Measurements from ENCODE around the gene FADS6.

FADS6 gene

GRCh38 chr17:74850914-74851313, 42.5 kb downstream of the FADS6 start:
- Histone ChIP-seq H3K36me3 (no peaks in the 10 kb centered on the region), H4K20me1 (peaks cover 0 to 59% (median 0%) of the 10 kb centered on the region in 11 experiments; a peak in 7 of 22 replicates), H3K9me3 (replicated peaks in 1 of 11) (no peaks in the 10 kb centered on the region), H3K4me2 (no peak overlapping the region), H3K27me3 (peaks cover 40 to 55% (median 47%) of the 10 kb centered on the region in 11 experiments), H3K4me3 (no peak overlapping the region), H3K4me1 (peaks cover 0 to 8% (median 0%) of the 10 kb centered on the region in 10 experiments; a peak in 3 of 20 replicates), H3K9ac (no peak overlapping the region), H3K27ac (no peak overlapping the region)
- TF ChIP-seq Cebpa-rat (IDR thresholded peaks at IDR 0.05): no peak

GRCh38 chr17:74850310-74850709, 43.1 kb downstream of the FADS6 start:
- H3K9me3 ChIP-seq (replicated peaks in 1 of 11): no peaks in the 10 kb centered on the region
- H3K9ac ChIP-seq: no peak overlapping the region
- TF ChIP-seq Cebpa-rat (IDR thresholded peaks at IDR 0.05): no peak
- peaks cover 40 to 50% (median 45%) of the 10 kb centered on the region in 11 experiments for H3K27me3 ChIP-seq
- no peak overlapping the region for H3K4me3 ChIP-seq
- no peaks in the 10 kb centered on the region for H3K36me3 ChIP-seq
- no peak overlapping the region for H3K27ac ChIP-seq
- H4K20me1 ChIP-seq: peaks cover 0 to 56% (median 0%) of the 10 kb centered on the region in 11 experiments; a peak in 7 of 22 replicates
- no peak overlapping the region for H3K4me2 ChIP-seq
- H3K4me1 ChIP-seq: peaks cover 0 to 8% (median 0%) of the 10 kb centered on the region in 10 experiments; a peak in 2 of 20 replicates

GRCh38 chr17:74848656-74849399, 44.6 kb downstream of the FADS6 start:
- Histone ChIP-seq H4K20me1 (peaks cover 0 to 53% (median 0%) of the 10 kb centered on the region in 11 experiments; a peak in 8 of 22 replicates), H3K36me3 (no peaks in the 10 kb centered on the region), H3K9ac (no peak overlapping the region), H3K27me3 (peaks cover 29 to 42% (median 35%) of the 10 kb centered on the region in 11 experiments), H3K4me3 (no peak overlapping the region), H3K27ac (no peak overlapping the region), H3K4me1 (peaks cover 0 to 13% (median 5%) of the 10 kb centered on the region in 10 experiments; a peak in 6 of 20 replicates), H3K9me3 (replicated peaks in 1 of 11) (no peaks in the 10 kb centered on the region), H3K4me2 (no peak overlapping the region)
- TF ChIP-seq Cebpa-rat (IDR thresholded peaks at IDR 0.05): no peak

- Histone ChIP-seq H3K9ac (no peak overlapping the region), H3K4me2 (no peak overlapping the region), H4K20me1 (peaks cover 0 to 66% (median 13%) of the 10 kb centered on the region in 11 experiments; a peak in 18 of 22 replicates), H3K27ac (no peak overlapping the region), H3K4me3 (no peak overlapping the region), H3K36me3 (no peaks in the 10 kb centered on the region), H3K27me3 (peaks cover 24 to 41% (median 33%) of the 10 kb centered on the region in 11 experiments), H3K4me1 (peaks cover 13 to 21% (median 17%) of the 10 kb centered on the region in 10 experiments), H3K9me3 (replicated peaks in 1 of 11) (no peaks in the 10 kb centered on the region)
- TF ChIP-seq Cebpa-rat (IDR thresholded peaks at IDR 0.05): no peak
Measured at GRCh38 chr17:74846621-74847020, 46.8 kb downstream of the FADS6 start.

- Histone ChIP-seq H4K20me1 (peaks cover 0 to 78% (median 37%) of the 10 kb centered on the region in 11 experiments; a peak in 18 of 22 replicates), H3K4me3 (no peak overlapping the region), H3K27ac (no peak overlapping the region), H3K4me2 (no peak overlapping the region), H3K4me1 (peaks cover 46 to 55% (median 50%) of the 10 kb centered on the region in 10 experiments), H3K9ac (no peak overlapping the region), H3K9me3 (replicated peaks in 1 of 11) (no peaks in the 10 kb centered on the region), H3K27me3 (peaks cover 17 to 29% (median 23%) of the 10 kb centered on the region in 11 experiments), H3K36me3 (peaks cover 0 to 11% (median 8%) of the 10 kb centered on the region in 11 experiments; a peak in 10 of 22 replicates)
- no peak for TF ChIP-seq Cebpa-rat (IDR thresholded peaks at IDR 0.05)
Measured at GRCh38 chr17:74843352-74843627, 50.1 kb downstream of the FADS6 start.

GRCh38 chr17:74842599-74843351, 50.7 kb downstream of the FADS6 start:
- H3K36me3 ChIP-seq: peaks cover 0 to 17% (median 12%) of the 10 kb centered on the region in 11 experiments; a peak in 12 of 22 replicates
- H4K20me1 ChIP-seq: peaks cover 0 to 78% (median 42%) of the 10 kb centered on the region in 11 experiments; a peak in 19 of 22 replicates
- TF ChIP-seq Cebpa-rat (IDR thresholded peaks at IDR 0.05): no peak
- no peak overlapping the region for H3K27ac ChIP-seq
- 0 out of 22 replicates have a peak overlapping the region, but pooled peaks of 2 of the 11 experiments have one; percentile 5 to 8 for H3K9ac ChIP-seq
- peaks cover 17 to 29% (median 23%) of the 10 kb centered on the region in 11 experiments for H3K27me3 ChIP-seq
- H3K4me1 ChIP-seq: peaks cover 46 to 60% (median 55%) of the 10 kb centered on the region in 10 experiments
- peak overlapping the region; percentile 90 to 97 (median 94) for H3K4me2 ChIP-seq
- H3K4me3 ChIP-seq: peak overlapping the region in 5 of 10 experiments; percentile 2 to 47 (median 24); a peak in 5 of 20 replicates
- no peaks in the 10 kb centered on the region for H3K9me3 ChIP-seq (replicated peaks in 1 of 11)

GRCh38 chr17:74842146-74842598, 51.3 kb downstream of the FADS6 start:
- Histone ChIP-seq H4K20me1 (peaks cover 0 to 79% (median 48%) of the 10 kb centered on the region in 11 experiments; a peak in 19 of 22 replicates), H3K27me3 (peaks cover 17 to 29% (median 23%) of the 10 kb centered on the region in 11 experiments), H3K36me3 (peaks cover 0 to 23% (median 18%) of the 10 kb centered on the region in 11 experiments; a peak in 13 of 22 replicates), H3K9ac (peak overlapping the region in 1 of 11 experiments; percentile 0; a peak in 1 of 22 replicates), H3K4me3 (peak overlapping the region in 3 of 10 experiments; percentile 2 to 47 (median 36); a peak in 4 of 20 replicates), H3K4me2 (peak overlapping the region; percentile 90 to 97 (median 94)), H3K9me3 (replicated peaks in 1 of 11) (no peaks in the 10 kb centered on the region), H3K4me1 (peaks cover 46 to 66% (median 61%) of the 10 kb centered on the region in 10 experiments), H3K27ac (no peak overlapping the region)
- TF ChIP-seq Cebpa-rat (IDR thresholded peaks at IDR 0.05): no peak

GRCh38 chr17:74840989-74841666, 52.3 kb downstream of the FADS6 start:
- Histone ChIP-seq H3K9ac (peak overlapping the region in 9 of 11 experiments; percentile 8 to 54 (median 39); a peak in 14 of 22 replicates), H3K4me1 (peaks cover 46 to 76% (median 72%) of the 10 kb centered on the region in 10 experiments), H3K4me2 (peak overlapping the region; percentile 90 to 97 (median 94)), H3K27me3 (peaks cover 17 to 29% (median 23%) of the 10 kb centered on the region in 11 experiments), H4K20me1 (peaks cover 0 to 88% (median 59%) of the 10 kb centered on the region in 11 experiments; a peak in 20 of 22 replicates), H3K36me3 (peaks cover 0 to 33% (median 28%) of the 10 kb centered on the region in 11 experiments; a peak in 18 of 22 replicates), H3K4me3 (peak overlapping the region in 7 of 10 experiments; percentile 17 to 36 (median 25); a peak in 9 of 20 replicates), H3K9me3 (replicated peaks in 1 of 11) (no peaks in the 10 kb centered on the region), H3K27ac (peak overlapping the region; percentile 13 to 65 (median 43); a peak in 20 of 22 replicates)
- no peak for TF ChIP-seq Cebpa-rat (IDR thresholded peaks at IDR 0.05)
